Stomach smooth muscle (tissue), 2 donors: Measurements from ENCODE around the gene ARMCX1.
"Not testable (repeated sequence)": the region's sequence is repeated elsewhere in the genome, so short reads cannot be mapped to it uniquely, and the experiment has no call there.

Source experiments
- H3K27ac ChIP-seq: one replicate; pipeline ENCODE4 v1.7.0; 2013; ENCODE audit warnings: mild to moderate bottlenecking, low read length, inconsistent platforms
- H3K27me3 ChIP-seq, 2 donors: one replicate each; pipeline ENCODE4 v1.7.0; 2013; ENCODE audit warnings: low read length in 2 of 2; ENCODE audit not compliant: insufficient read depth in 2 of 2, control insufficient read depth in 1 of 2
- H3K36me3 ChIP-seq, 2 donors: one replicate each; pipeline ENCODE4 v1.7.0; 2013; ENCODE audit warnings: low read length in 2 of 2; ENCODE audit not compliant: control insufficient read depth in 2 of 2, insufficient read depth in 2 of 2
- H3K4me1 ChIP-seq: one replicate; pipeline ENCODE4 v1.7.0; 2013; ENCODE audit warnings: low read length; ENCODE audit not compliant: control insufficient read depth, insufficient read depth
- H3K4me3 ChIP-seq, 2 donors: one replicate each; pipeline ENCODE4 v1.7.0; 2013; ENCODE audit warnings: low read length in 2 of 2
- H3K9ac ChIP-seq, 2 donors: one replicate each; pipeline ENCODE4 v1.7.0; 2013; ENCODE audit warnings: low read length in 2 of 2, mild to moderate bottlenecking in 1 of 2
- H3K9me3 ChIP-seq, 2 donors: one replicate each; pipeline ENCODE4 v1.7.0; 2013; ENCODE audit warnings: low read length in 2 of 2; ENCODE audit not compliant: control insufficient read depth in 2 of 2
- donor health status: healthy.
- donor health status: Pancreatic carcinoma.

The ARMCX1 gene

DNA sequence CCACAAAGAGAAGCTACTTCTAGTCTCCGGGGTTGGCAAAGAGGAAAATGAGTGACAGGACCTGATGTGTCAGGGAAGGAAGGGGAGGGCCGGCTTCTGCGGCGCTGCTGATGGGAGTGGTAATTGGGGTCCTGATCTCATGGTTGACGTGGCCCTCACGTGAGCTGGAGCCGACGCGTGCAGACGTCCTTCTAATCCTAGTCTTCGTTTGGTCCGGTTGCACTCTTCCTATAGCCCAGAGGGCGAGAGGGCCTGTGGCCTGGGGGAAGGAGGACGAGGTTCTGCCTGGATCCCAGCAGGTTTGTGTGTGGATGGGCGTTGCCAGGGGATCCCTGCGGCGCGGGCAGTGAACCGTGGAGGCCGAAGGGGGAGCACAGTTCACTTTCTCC is at the start of gene ARMCX1:
Gene ARMCX1, plus strand, starts transcription at position 186 of the 389 bp plus-strand sequence. CDS start 2,384 bp downstream, outside the sequence.
- Histone ChIP-seq H3K36me3 (peaks cover 0 to 5% of the 10 kb centered on the region in 2 donors), H3K9me3 (no peaks in the 10 kb centered on the region), H3K4me3 (peak within 1 kb of the TSS; percentile 79 to 80), H3K4me1 (no peaks in the 10 kb centered on the region), H3K27me3 (peaks cover 0 to 2% of the 10 kb centered on the region in 2 donors), H3K9ac (peak within 1 kb of the TSS; percentile 74 to 78), H3K27ac (peak within 1 kb of the TSS; percentile 82)

- not testable (repeated sequence) for H3K4me1 ChIP-seq
Measured at GRCh38 chrX:101502929-101503328, 47.4 kb upstream of the ARMCX1 start.

DNA sequence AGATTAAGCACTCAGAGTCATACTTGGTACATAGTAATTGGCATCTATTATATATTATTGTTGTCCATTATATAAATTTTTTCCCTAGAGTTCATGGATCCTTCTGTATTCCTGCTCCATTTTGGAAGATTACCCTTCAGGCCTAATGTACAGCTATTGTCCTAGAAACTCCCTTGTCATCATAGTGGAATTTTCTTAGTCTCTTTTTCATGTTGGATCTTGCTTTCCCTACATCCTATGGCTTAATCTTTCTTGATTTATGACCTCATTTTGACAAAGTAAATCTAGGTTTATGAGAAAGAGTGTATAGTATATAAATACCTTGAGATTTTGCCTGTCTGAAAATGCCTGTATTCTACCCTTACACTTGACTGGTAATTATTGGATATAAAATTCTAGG is 43.0 kb upstream of the ARMCX1 start:
- H3K9ac ChIP-seq: no peak overlapping the region
- H3K4me3 ChIP-seq: no peak overlapping the region
- no peak overlapping the region for H3K27ac ChIP-seq
- no peaks in the 10 kb centered on the region for H3K27me3 ChIP-seq
- H3K4me1 ChIP-seq: no peaks in the 10 kb centered on the region
- peaks cover 3 to 5% of the 10 kb centered on the region in 2 donors for H3K36me3 ChIP-seq
- no peaks in the 10 kb centered on the region for H3K9me3 ChIP-seq

More at GRCh38 chrX:101502929-101503328, 47.4 kb upstream of the ARMCX1 start:
- not testable (repeated sequence) for H3K4me3 ChIP-seq, H3K27ac ChIP-seq, H3K36me3 ChIP-seq, H3K9me3 ChIP-seq, H3K9ac ChIP-seq, H3K27me3 ChIP-seq

DNA sequence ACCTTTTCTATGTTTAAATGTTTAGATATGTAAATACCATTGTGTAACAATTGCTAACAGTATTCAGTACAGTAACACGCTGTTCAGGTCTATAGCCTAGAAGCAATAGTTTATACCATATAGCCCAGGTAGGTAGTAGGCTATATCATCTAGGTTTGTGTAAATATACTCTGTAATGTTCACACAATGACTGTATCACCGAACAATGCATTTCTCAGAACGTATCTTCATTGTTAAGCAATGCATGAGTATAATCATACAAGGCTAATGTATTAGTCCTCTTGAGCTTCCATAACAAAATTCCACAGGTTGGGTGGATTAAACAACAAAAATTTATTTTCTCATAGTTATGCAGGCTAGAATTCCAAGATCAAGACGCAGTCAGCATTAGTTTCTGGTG is 42.4 kb upstream of the ARMCX1 start:
- Histone ChIP-seq H3K27ac (no peak overlapping the region), H3K36me3 (peaks cover 3 to 5% of the 10 kb centered on the region in 2 donors), H3K27me3 (no peaks in the 10 kb centered on the region), H3K4me1 (no peaks in the 10 kb centered on the region), H3K9me3 (no peaks in the 10 kb centered on the region), H3K4me3 (no peak overlapping the region), H3K9ac (no peak overlapping the region)

- Histone ChIP-seq H3K4me3 (no peak overlapping the region), H3K27ac (no peak overlapping the region), H3K9me3 (no peaks in the 10 kb centered on the region), H3K9ac (no peak overlapping the region), H3K27me3 (no peaks in the 10 kb centered on the region), H3K4me1 (no peaks in the 10 kb centered on the region), H3K36me3 (peaks cover 5% of the 10 kb centered on the region in 2 donors)
Measured at GRCh38 chrX:101530944-101531343, 19.4 kb upstream of the ARMCX1 start.

DNA sequence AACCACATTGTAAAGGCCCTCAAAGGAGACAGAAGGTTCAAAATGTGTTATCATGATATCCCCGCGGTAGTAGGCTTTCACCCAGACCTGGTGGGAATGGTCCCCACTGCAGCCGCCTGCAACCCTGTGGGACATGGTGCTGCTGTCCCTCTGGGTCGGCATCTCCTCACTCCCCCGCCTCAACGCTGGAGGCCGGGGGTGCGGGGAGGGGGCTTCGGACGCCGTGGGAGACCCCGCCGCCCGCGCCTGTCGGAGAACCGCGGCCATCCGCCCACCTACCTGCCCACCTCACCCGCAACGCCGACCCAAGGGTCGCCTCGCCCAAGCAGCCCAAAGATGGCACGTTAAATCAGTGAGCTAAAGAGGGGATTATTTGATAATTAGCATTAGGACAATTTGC is 11.2 kb upstream of the ARMCX1 start:
- H3K9ac ChIP-seq: no peak overlapping the region
- H3K9me3 ChIP-seq: peaks cover 0 to 6% of the 10 kb centered on the region in 2 donors
- H3K4me3 ChIP-seq: no peak overlapping the region
- H3K27me3 ChIP-seq: no peaks in the 10 kb centered on the region
- H3K27ac ChIP-seq: no peak overlapping the region
- H3K36me3 ChIP-seq: no peaks in the 10 kb centered on the region
- H3K4me1 ChIP-seq: no peaks in the 10 kb centered on the region

GRCh38 chrX:101550751-101551379 is 518 bp downstream of the ARMCX1 start:
- H3K4me1 ChIP-seq: no peaks in the 10 kb centered on the region
- H3K4me3 ChIP-seq: peak overlapping the region; percentile 79 to 80
- H3K9me3 ChIP-seq: no peaks in the 10 kb centered on the region
- peaks cover 0 to 5% of the 10 kb centered on the region in 2 donors for H3K36me3 ChIP-seq
- peak overlapping the region; percentile 82 for H3K27ac ChIP-seq
- peak overlapping the region; percentile 74 to 78 for H3K9ac ChIP-seq
- H3K27me3 ChIP-seq: peaks cover 0 to 2% of the 10 kb centered on the region in 2 donors

DNA sequence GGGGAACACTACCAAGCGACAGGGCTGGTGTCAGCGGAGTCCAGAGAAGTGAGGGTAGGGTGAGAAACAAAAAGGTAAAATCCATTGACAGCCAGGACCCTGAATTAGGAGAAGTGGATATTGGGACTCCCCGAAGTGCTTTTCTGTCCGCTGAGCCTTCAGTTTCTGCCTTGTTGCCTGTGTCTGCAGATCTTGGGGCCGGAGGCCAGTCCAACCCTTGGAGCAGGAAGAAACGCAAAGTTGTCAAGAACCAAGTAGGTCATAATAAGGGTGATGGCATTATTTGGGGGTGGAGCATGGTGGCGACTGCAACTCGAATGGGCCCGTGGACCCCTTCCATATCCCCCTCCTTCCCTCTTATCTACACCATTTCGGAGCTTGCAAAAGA is 1.0 kb downstream of the ARMCX1 start:
- H3K9ac ChIP-seq: peak overlapping the region; percentile 42 to 74
- no peaks in the 10 kb centered on the region for H3K9me3 ChIP-seq
- H3K27ac ChIP-seq: peak overlapping the region; percentile 82
- H3K27me3 ChIP-seq: peaks cover 0 to 2% of the 10 kb centered on the region in 2 donors
- H3K36me3 ChIP-seq: peaks cover 0 to 5% of the 10 kb centered on the region in 2 donors
- peak overlapping the region; percentile 79 to 80 for H3K4me3 ChIP-seq
- no peaks in the 10 kb centered on the region for H3K4me1 ChIP-seq

- Histone ChIP-seq H3K27me3 (peaks cover 0 to 2% of the 10 kb centered on the region in 2 donors), H3K36me3 (peaks cover 0 to 5% of the 10 kb centered on the region in 2 donors), H3K4me1 (no peaks in the 10 kb centered on the region), H3K27ac (no peak overlapping the region), H3K4me3 (no peak overlapping the region), H3K9me3 (no peaks in the 10 kb centered on the region), H3K9ac (no peak overlapping the region)
Measured at GRCh38 chrX:101552714-101553113, 2.4 kb downstream of the ARMCX1 start.

GRCh38 chrX:101564651-101565050 is 14.3 kb downstream of the ARMCX1 start:
- H3K9me3 ChIP-seq: no peaks in the 10 kb centered on the region
- peaks cover 0 to 2% of the 10 kb centered on the region in 2 donors for H3K27me3 ChIP-seq
- H3K27ac ChIP-seq: no peak overlapping the region
- no peaks in the 10 kb centered on the region for H3K36me3 ChIP-seq
- no peaks in the 10 kb centered on the region for H3K4me1 ChIP-seq
- H3K4me3 ChIP-seq: no peak overlapping the region
- no peak overlapping the region for H3K9ac ChIP-seq

DNA sequence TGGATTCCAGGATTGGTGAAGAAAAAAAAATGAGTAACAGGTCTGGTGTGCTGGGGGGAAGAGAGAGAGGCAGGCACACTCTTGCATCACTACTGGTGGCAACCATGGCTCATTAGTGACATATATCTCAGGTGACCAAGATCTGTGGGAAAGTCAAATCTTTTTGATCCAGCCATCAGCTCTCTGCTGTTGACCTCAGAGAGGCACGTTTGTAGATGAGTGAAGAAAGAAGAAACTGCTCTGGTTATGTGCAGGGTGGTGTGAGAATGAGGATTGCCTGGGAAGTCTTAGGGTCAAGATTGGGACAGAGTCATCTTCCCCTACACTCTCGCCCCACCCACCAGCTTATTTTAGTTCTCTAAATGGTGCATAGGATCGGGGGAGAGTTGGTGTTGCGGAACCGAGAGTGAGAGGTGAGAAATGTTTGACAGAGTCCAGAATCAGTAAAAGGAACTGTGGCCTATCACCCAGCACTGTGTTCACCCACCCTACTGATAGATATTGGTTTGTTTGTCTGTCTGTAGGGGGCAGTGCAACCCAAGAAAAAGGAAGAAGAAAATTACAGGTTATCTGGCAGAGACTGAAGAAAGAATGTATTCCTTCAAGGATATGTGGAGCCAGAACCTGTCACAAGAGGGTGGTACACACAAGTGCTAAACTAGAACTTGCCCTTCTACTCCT is 45.5 kb downstream of the ARMCX1 start:
- no peak overlapping the region for H3K4me3 ChIP-seq

More for the DNA sequence above, 45.5 kb downstream of the ARMCX1 start:
- H3K27me3 ChIP-seq: peaks cover 0 to 14% of the 10 kb centered on the region in 2 donors
- H3K9me3 ChIP-seq: no peaks in the 10 kb centered on the region
- H3K9ac ChIP-seq: no peak overlapping the region
- no peaks in the 10 kb centered on the region for H3K4me1 ChIP-seq
- no peak overlapping the region for H3K27ac ChIP-seq
- no peaks in the 10 kb centered on the region for H3K36me3 ChIP-seq
